HG03521 (cell line): Measurements from ENCODE around the gene ZBTB7B.
"Not testable (repeated sequence)": the region's sequence is repeated elsewhere in the genome, so short reads cannot be mapped to it uniquely, and the experiment has no call there.

Experiments
- ATAC-seq: cut with Tn5 transposase; IDR thresholded peaks from one replicate; pipeline ENCODE4 v1.9.1; 2021; ENCODE audit warnings: mild to moderate bottlenecking, moderate library complexity; ENCODE audit not compliant: unreplicated experiment

Gene ZBTB7B

GRCh38 chr1:154986736-154987135, 15.9 kb upstream of the ZBTB7B start:
- ATAC-seq, result not testable (repeated sequence)

- ATAC-seq, result no peak
Measured at GRCh38 chr1:154987326-154987725, 15.3 kb upstream of the ZBTB7B start.

GRCh38 chr1:154988058-154988954, 14.3 kb upstream of the ZBTB7B start:
- no peak for ATAC-seq

GRCh38 chr1:154989195-154989860, 13.3 kb upstream of the ZBTB7B start:
- no peak for ATAC-seq

- no peak for ATAC-seq
Measured at GRCh38 chr1:154990276-154990675, 12.3 kb upstream of the ZBTB7B start.

GRCh38 chr1:154992721-154993571, 9.7 kb upstream of the ZBTB7B start:
- ATAC-seq, result no peak

- no peak for ATAC-seq
Measured at GRCh38 chr1:154993572-154994268, 8.9 kb upstream of the ZBTB7B start, which contains the start of gene LENEP. Gene LENEP, plus strand, starts transcription at chr1:154993586. Its CDS starts 22 bp downstream, at chr1:154993608.

GRCh38 chr1:154994269-154994587, 8.4 kb upstream of the ZBTB7B start:
- no peak for ATAC-seq

- ATAC-seq, result no peak
Measured at GRCh38 chr1:154994591-154994990, 8.0 kb upstream of the ZBTB7B start.

- ATAC-seq, result not testable (repeated sequence)
Measured at GRCh38 chr1:154995301-154995983, 7.2 kb upstream of the ZBTB7B start.

- no peak for ATAC-seq
Measured at GRCh38 chr1:154996966-154997701, 5.5 kb upstream of the ZBTB7B start.

- no peak for ATAC-seq
Measured at GRCh38 chr1:154998201-154998780, 4.3 kb upstream of the ZBTB7B start.

GRCh38 chr1:154998818-154999570, 3.6 kb upstream of the ZBTB7B start:
- no peak for ATAC-seq

- ATAC-seq, result no peak
Measured at GRCh38 chr1:154999571-155000410, 2.8 kb upstream of the ZBTB7B start.

- ATAC-seq, result no peak
Measured at GRCh38 chr1:155000411-155000725, 2.2 kb upstream of the ZBTB7B start.

GRCh38 chr1:155000726-155001424, 1.7 kb upstream of the ZBTB7B start:
- ATAC-seq, result peak; percentile 29

GRCh38 chr1:155001425-155001674, 1.3 kb upstream of the ZBTB7B start:
- no peak for ATAC-seq
